Aorta (tissue), 5 donors: Measurements from ENCODE around the gene CEP68. TPM values are rescaled to one million over a fixed set of nuclear protein-coding genes. Genes with fewer than 3 reads are reported as not detected.
A peak's percentile ranks its signal among the peaks of the same experiment; 100 is the strongest.

Source experiments
- ATAC-seq: fragments of 200-7000 bp; cut with Tn5 transposase; one replicate; pipeline ENCODE4 v1.9.1; 2022; ENCODE audit warnings: moderate library complexity; ENCODE audit not compliant: low FRiP score
- DNase-seq, 2 donors: peaks; one replicate each; pipeline ENCODE4 v3.0.0-alpha.2; 2020
- H3K27ac ChIP-seq, 2 donors: one replicate each; pipeline ENCODE4 v1.5.1; 2013; ENCODE audit warnings: low read length in 2 of 2, mild to moderate bottlenecking in 2 of 2, moderate library complexity in 2 of 2, control low read depth in 1 of 2, inconsistent platforms in 1 of 2, low read depth in 1 of 2
- H3K27me3 ChIP-seq, 2 donors: one replicate each; pipeline ENCODE4 v1.6.1; 2013; ENCODE audit warnings: control low read depth in 1 of 2, low read length in 1 of 2, mild to moderate bottlenecking in 1 of 2, moderate library complexity in 1 of 2; ENCODE audit not compliant: insufficient read depth in 2 of 2, control insufficient read depth in 1 of 2
- H3K36me3 ChIP-seq, 2 donors: one replicate each; pipeline ENCODE4 v1.6.1; 2013; ENCODE audit warnings: control low read depth in 1 of 2, low read length in 1 of 2, mild to moderate bottlenecking in 1 of 2; ENCODE audit not compliant: insufficient read depth in 2 of 2, control insufficient read depth in 1 of 2
- H3K4me1 ChIP-seq, 2 donors: one replicate each; pipeline ENCODE4 v1.6.1; 2013; ENCODE audit warnings: low read length in 2 of 2, control low read depth in 1 of 2, mild to moderate bottlenecking in 1 of 2, moderate library complexity in 1 of 2; ENCODE audit not compliant: insufficient read depth in 2 of 2, control insufficient read depth in 1 of 2
- H3K4me3 ChIP-seq, 2 donors: one replicate each; pipeline ENCODE4 v1.5.1; 2013; ENCODE audit warnings: low read length in 2 of 2, control low read depth in 1 of 2, mild to moderate bottlenecking in 1 of 2
- H3K9me3 ChIP-seq: one replicate; pipeline ENCODE4 v1.6.1; 2013; ENCODE audit warnings: mild to moderate bottlenecking, low read length; ENCODE audit not compliant: control insufficient read depth
- WGBS, 2 donors: extraction: QIAGEN DNeasy Blood & Tissue Kit; methylation state at CpG; one replicate each; pipeline ENCODE4 v1.1.7; 2013; 5-methylcytosine and 5-hydroxymethylcytosine counted together
- intact Hi-C, 2 donors: fragments of 100-400 bp; cut with DNase I; formaldehyde crosslinking; loops; one replicate each; pipeline versions ENCODE4 v1.14.2 to v1.15.0; 2022
- polyA plus RNA-seq, 2 donors: library from polyadenylated mRNA; stranded (reverse); fragments of 200-250 nt; gene quantifications; one replicate each; pipeline ENCODE4 v1.2.3, GENCODE V29; 2013
- total RNA-seq, 2 donors: library from RNA; stranded (reverse); fragmentation: NEBNext Ultra II Directional; extraction: Animal tissue kit (Norgen Biotek cat#: 25700); gene quantifications; one replicate each; pipeline ENCODE4 v1.2.1, GENCODE V29; 2021
- donor health status: healthy with polysubstance abuse.
- donor health status: Bipolar disorder and iron deficiency.
- donor health status: DM: no; HTN: no; CAD: no.
- donor health status: DM: no; HTN: no; CAD: no.
- donor health status: DM: yes; HTN: yes; CAD: no.

The CEP68 gene
- total and polyA plus RNA-seq, 4 donors = 3.5 to 31.0 (median 12.9) TPM

GRCh38 chr2:65061146-65061909 lies 5.1 kb downstream of the CEP68 start:
- 81 to 84% methylated on average over 7 of the region's 7 CpGs for WGBS, 2 donors
- no peak overlapping the region for H3K27ac ChIP-seq
- intact Hi-C loops = loop anchor here (5.0 to 10.0 kb wide), 2 partner anchors 126 to 513 kb away; no protein-coding TSS in a partner anchor

GRCh38 chr2:65061910-65062339 lies 5.7 kb downstream of the CEP68 start:
- Histone ChIP-seq H3K4me1 (peaks cover 0 to 2% of the 10 kb centered on the region in 2 donors), H3K27ac (no peak overlapping the region), H3K27me3 (no peaks in the 10 kb centered on the region), H3K4me3 (no peak overlapping the region), H3K9me3 (no peaks in the 10 kb centered on the region), H3K36me3 (no peaks in the 10 kb centered on the region)
- intact Hi-C loops = loop anchor here (5.0 to 10.0 kb wide), 2 partner anchors 125 to 513 kb away; no protein-coding TSS in a partner anchor
- no peak for DNase-seq
- WGBS, 2 donors = 95% methylated on average over 8 of the region's 8 CpGs
- ATAC-seq = no peak

More at GRCh38 chr2:65061146-65061909, 5.1 kb downstream of the CEP68 start:
- no peaks in the 10 kb centered on the region for H3K9me3 ChIP-seq
- peaks cover 0 to 2% of the 10 kb centered on the region in 2 donors for H3K4me1 ChIP-seq
- no peak overlapping the region for H3K4me3 ChIP-seq
- DNase-seq (no peak), ATAC-seq (no peak)
- no peaks in the 10 kb centered on the region for H3K27me3 ChIP-seq
- H3K36me3 ChIP-seq = no peaks in the 10 kb centered on the region

- H3K27me3 ChIP-seq = no peaks in the 10 kb centered on the region
- no peak for ATAC-seq
- no peak for DNase-seq
- no peak overlapping the region for H3K27ac ChIP-seq
- intact Hi-C loops = loop anchor here (5.0 to 10.0 kb wide), 2 partner anchors 124 to 512 kb away; no protein-coding TSS in a partner anchor
- peaks cover 0 to 2% of the 10 kb centered on the region in 2 donors for H3K4me1 ChIP-seq
- WGBS, 2 donors = 57 to 74% methylated on average over 13 of the region's 13 CpGs
- no peaks in the 10 kb centered on the region for H3K9me3 ChIP-seq
- no peaks in the 10 kb centered on the region for H3K36me3 ChIP-seq
- H3K4me3 ChIP-seq = no peak overlapping the region
Observed at GRCh38 chr2:65062843-65063825, 6.9 kb downstream of the CEP68 start.

- DNase-seq = peak; percentile 82 to 83
- WGBS, 2 donors = 3 to 6% methylated on average over 14 of the region's 14 CpGs
- peaks cover 0 to 2% of the 10 kb centered on the region in 2 donors for H3K4me1 ChIP-seq
Observed at GRCh38 chr2:65064728-65065552, 8.7 kb downstream of the CEP68 start.

GRCh38 chr2:65067806-65068553 lies 11.8 kb downstream of the CEP68 start:
- Histone ChIP-seq H3K27ac (no peak overlapping the region), H3K9me3 (no peaks in the 10 kb centered on the region), H3K27me3 (no peaks in the 10 kb centered on the region), H3K4me1 (peaks cover 0 to 2% of the 10 kb centered on the region in 2 donors), H3K36me3 (peaks cover 0 to 8% of the 10 kb centered on the region in 2 donors), H3K4me3 (no peak overlapping the region)
- ATAC-seq (no peak), DNase-seq (no peak)
- 85 to 92% methylated on average over 14 of the region's 14 CpGs for WGBS, 2 donors
- intact Hi-C loops = loop anchor here in 1 of 2 donors (10.0 kb wide), 1 partner anchor 507 kb away; no protein-coding TSS in a partner anchor

More at GRCh38 chr2:65064728-65065552, 8.7 kb downstream of the CEP68 start:
- intact Hi-C loops = loop anchor here (5.0 to 10.0 kb wide), 2 partner anchors 122 to 510 kb away; no protein-coding TSS in a partner anchor
- H3K27ac ChIP-seq = peak overlapping the region in 1 of 2 donors; percentile 12
- no peaks in the 10 kb centered on the region for H3K9me3 ChIP-seq
- no peaks in the 10 kb centered on the region for H3K27me3 ChIP-seq
- H3K36me3 ChIP-seq = no peaks in the 10 kb centered on the region
- peak; percentile 84 for ATAC-seq
- H3K4me3 ChIP-seq = no peak overlapping the region

- Histone ChIP-seq H3K36me3 (peaks cover 0 to 8% of the 10 kb centered on the region in 2 donors), H3K4me1 (peaks cover 0 to 2% of the 10 kb centered on the region in 2 donors), H3K27me3 (no peaks in the 10 kb centered on the region), H3K9me3 (no peaks in the 10 kb centered on the region), H3K27ac (peak overlapping the region in 1 of 2 donors; percentile 14), H3K4me3 (no peak overlapping the region)
- DNase-seq (no peak), ATAC-seq (no peak)
- WGBS, 2 donors = 82 to 95% methylated on average over 6 of the region's 6 CpGs
- intact Hi-C loops = loop anchor here in 1 of 2 donors (10.0 kb wide), 1 partner anchor 505 kb away; no protein-coding TSS in a partner anchor
Observed at GRCh38 chr2:65069439-65069824, 13.2 kb downstream of the CEP68 start.

GRCh38 chr2:65070172-65070830 lies 14.1 kb downstream of the CEP68 start:
- Histone ChIP-seq H3K4me1 (no peaks in the 10 kb centered on the region), H3K4me3 (no peak overlapping the region), H3K27ac (peak overlapping the region in 1 of 2 donors; percentile 2), H3K36me3 (peaks cover 0 to 8% of the 10 kb centered on the region in 2 donors), H3K27me3 (no peaks in the 10 kb centered on the region), H3K9me3 (no peaks in the 10 kb centered on the region)
- ATAC-seq (peak; percentile 9), DNase-seq (no peak)
- intact Hi-C loops = loop anchor here in 1 of 2 donors (10.0 kb wide), 1 partner anchor 54 kb away; no protein-coding TSS in a partner anchor
- 66 to 68% methylated on average over 8 of the region's 8 CpGs for WGBS, 2 donors
